Chondrocyte (in vitro differentiated cells): ENCODE measurements around the gene NHLRC2. TPM values are rescaled to one million over a fixed set of nuclear protein-coding genes. Genes with fewer than 3 reads are reported as not detected.

Source experiments
- DNase-seq: peaks from one replicate; pipeline ENCODE4 v3.0.0; 2021; ENCODE audit warnings: mixed read lengths, low spot score
- H3K27ac Mint-ChIP-seq: one replicate; pipeline ENCODE4 v1.8.0; 2021; ENCODE audit warnings: mild to moderate bottlenecking, moderate library complexity, mixed read lengths; ENCODE audit not compliant: unreplicated experiment
- H3K27me3 Mint-ChIP-seq: 2 replicates; pipeline ENCODE4 v1.8.0; 2021; ENCODE audit warnings: low read depth, mixed read lengths
- H3K36me3 Mint-ChIP-seq: 2 replicates; pipeline ENCODE4 v1.8.0; 2021; ENCODE audit warnings: low read depth, mixed read lengths
- H3K4me1 Mint-ChIP-seq: 2 replicates; pipeline ENCODE4 v1.8.0; 2021; ENCODE audit warnings: low read depth, mild to moderate bottlenecking, mixed read lengths
- H3K4me3 Mint-ChIP-seq: one replicate; pipeline ENCODE4 v1.8.0; 2021; ENCODE audit warnings: mild to moderate bottlenecking, moderate library complexity, mixed read lengths; ENCODE audit not compliant: unreplicated experiment
- H3K9me3 Mint-ChIP-seq: 2 replicates; pipeline ENCODE4 v1.8.0; 2021; ENCODE audit warnings: low read depth, mixed read lengths
- total RNA-seq: library from RNA; stranded (reverse); gene quantifications from 3 replicates; pipeline ENCODE4 v1.2.1, GENCODE V29; 2021
- TF ChIP-seq, protein P1 (sequence below): fragments of 200-600 bp; sonication (generic); IDR thresholded peaks from 2 replicates; pipeline ENCODE4 v1.5.0; 2021; ENCODE audit warnings: antibody characterized with exemption, mild to moderate bottlenecking, moderate library complexity

Gene NHLRC2
- total RNA-seq, 1 donor from 2014 or later, result 29.2 TPM

DNA sequence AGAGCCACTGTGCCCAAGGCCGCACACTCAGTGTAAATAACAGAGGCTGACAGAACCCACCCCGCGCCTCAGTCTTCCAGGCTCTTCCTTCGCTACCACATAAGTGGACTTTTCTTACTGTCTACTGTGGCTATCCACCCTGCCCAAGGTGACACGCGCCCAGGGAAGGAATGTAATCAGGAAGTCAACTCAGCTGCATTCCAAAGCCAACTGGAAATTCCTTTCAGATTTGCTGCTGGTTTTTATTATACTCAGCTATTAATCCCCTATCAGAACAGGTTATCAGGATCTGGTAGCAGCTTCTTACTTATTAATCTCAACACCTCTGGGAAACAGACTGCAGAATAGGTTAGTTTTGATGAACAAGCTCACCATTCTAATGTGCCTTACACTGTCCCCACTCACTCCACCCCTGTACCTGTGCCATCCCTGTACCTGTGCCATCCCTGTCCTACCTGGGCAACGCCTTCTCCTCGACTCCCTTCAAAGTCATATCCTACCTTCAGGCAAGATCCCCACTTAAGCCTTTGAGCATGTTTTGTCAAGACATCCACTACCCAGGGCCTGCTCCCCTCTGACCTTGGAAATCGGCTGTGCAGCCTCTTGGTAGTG, 90.7 kb downstream of the NHLRC2 start:
- TF ChIP-seq, protein P1, sequence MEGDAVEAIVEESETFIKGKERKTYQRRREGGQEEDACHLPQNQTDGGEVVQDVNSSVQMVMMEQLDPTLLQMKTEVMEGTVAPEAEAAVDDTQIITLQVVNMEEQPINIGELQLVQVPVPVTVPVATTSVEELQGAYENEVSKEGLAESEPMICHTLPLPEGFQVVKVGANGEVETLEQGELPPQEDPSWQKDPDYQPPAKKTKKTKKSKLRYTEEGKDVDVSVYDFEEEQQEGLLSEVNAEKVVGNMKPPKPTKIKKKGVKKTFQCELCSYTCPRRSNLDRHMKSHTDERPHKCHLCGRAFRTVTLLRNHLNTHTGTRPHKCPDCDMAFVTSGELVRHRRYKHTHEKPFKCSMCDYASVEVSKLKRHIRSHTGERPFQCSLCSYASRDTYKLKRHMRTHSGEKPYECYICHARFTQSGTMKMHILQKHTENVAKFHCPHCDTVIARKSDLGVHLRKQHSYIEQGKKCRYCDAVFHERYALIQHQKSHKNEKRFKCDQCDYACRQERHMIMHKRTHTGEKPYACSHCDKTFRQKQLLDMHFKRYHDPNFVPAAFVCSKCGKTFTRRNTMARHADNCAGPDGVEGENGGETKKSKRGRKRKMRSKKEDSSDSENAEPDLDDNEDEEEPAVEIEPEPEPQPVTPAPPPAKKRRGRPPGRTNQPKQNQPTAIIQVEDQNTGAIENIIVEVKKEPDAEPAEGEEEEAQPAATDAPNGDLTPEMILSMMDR, result no peak
- H3K4me3 Mint-ChIP-seq, result no peak overlapping the region
- DNase-seq, result no peak
- H3K9me3 Mint-ChIP-seq, result no peaks in the 10 kb centered on the region
- H3K27me3 Mint-ChIP-seq, result no peaks in the 10 kb centered on the region
- H3K36me3 Mint-ChIP-seq, result no peaks in the 10 kb centered on the region
- peak overlapping the region; percentile 63 for H3K27ac Mint-ChIP-seq
- peaks cover 38% of the 10 kb centered on the region for H3K4me1 Mint-ChIP-seq

DNA sequence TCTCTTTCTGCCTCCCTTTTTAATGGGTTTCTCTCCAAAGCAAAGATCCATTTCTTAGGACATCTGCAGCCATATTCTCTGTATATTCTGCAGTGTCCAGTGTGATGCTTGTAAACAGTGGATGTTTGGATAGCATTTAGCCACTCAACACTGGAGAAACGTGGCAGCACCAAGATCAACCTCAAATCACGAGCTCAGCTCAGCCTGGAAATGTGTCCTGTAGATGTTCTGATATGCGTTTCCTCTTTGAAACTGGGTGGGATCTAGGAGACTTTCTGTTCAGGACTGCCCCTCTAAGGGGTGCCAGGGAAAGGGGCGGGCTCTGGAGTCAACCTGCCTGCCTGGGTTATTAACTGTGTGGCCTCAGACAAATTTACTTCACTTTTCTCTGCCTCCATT, 91.2 kb downstream of the NHLRC2 start:
- Mint-ChIP-seq H3K36me3 (no peaks in the 10 kb centered on the region), H3K27ac (no peak overlapping the region), H3K4me3 (no peak overlapping the region), H3K4me1 (peaks cover 38% of the 10 kb centered on the region), H3K27me3 (no peaks in the 10 kb centered on the region), H3K9me3 (no peaks in the 10 kb centered on the region)
- no peak for DNase-seq
- TF ChIP-seq, protein P1, result no peak

DNA sequence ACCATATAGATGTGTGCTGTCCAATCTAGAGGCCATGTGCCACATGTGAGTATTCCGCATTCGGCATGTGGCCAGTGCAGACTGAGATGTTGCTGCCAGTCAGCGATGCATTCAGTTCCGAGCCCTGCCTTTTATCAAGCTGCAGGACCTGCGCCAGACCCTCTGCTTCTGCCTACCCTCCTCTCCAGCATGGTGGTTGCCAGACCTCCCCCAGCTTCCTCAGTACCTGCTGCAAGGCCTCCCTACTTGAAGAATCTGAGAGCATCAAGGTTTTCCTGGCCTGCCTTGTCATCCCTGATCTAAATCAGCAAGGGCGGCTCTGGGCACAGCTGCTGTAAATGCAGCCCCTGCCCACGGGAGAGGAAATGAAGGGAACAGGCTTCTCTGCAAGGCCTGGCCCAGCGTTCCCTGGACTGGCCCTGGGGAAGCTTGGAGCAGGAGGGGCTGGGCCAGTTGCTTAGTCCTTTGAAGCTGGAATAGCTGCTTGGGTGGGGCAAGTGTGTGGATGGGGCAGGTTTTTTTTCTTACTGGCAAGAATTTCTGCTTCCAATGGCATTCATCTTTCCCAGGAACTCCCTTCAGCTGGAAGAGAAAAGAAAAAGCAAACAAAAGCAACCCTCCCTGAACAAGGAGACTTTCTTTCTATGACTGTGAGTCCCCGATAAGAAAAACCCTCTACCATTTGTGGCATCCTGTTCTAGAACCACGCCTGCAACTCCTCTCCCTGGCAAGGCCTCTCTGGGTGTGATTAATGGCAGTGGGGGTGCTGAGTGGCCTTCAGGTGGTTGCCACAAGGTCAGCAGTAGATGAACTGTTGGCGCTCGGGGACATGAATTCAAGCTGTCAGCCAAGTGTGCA, 93.0 kb downstream of the NHLRC2 start:
- peak overlapping the region; percentile 72 for H3K27ac Mint-ChIP-seq
- no peak for DNase-seq
- TF ChIP-seq, protein P1, result no peak

DNA sequence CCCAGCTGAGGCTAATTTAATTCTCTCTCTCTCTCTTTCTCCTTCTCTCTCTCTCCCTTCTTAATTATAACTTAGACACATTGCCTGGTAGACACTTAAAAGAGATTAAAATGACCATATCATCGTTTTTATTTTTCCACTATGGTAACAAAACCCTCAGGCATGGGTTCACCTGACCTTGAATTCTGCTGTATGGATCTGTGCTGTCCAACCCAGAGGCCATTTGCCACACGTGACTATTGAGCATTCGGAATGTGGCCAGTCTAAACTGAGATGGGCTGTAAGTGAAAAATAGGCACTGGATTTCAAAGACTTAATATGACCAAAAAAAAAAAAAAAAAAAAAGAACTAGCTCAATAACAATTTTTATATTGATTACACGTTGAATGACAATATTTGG, 93.6 kb downstream of the NHLRC2 start:
- Mint-ChIP-seq H3K4me1 (peaks cover 38% of the 10 kb centered on the region), H3K27ac (peak overlapping the region; percentile 72), H3K4me3 (no peak overlapping the region), H3K27me3 (no peaks in the 10 kb centered on the region), H3K36me3 (no peaks in the 10 kb centered on the region), H3K9me3 (no peaks in the 10 kb centered on the region)
- DNase-seq, result no peak
- TF ChIP-seq, protein P1, result no peak

More for the DNA sequence above, 93.0 kb downstream of the NHLRC2 start:
- peaks cover 38% of the 10 kb centered on the region for H3K4me1 Mint-ChIP-seq
- H3K27me3 Mint-ChIP-seq, result no peaks in the 10 kb centered on the region
- H3K36me3 Mint-ChIP-seq, result no peaks in the 10 kb centered on the region
- H3K9me3 Mint-ChIP-seq, result no peaks in the 10 kb centered on the region
- H3K4me3 Mint-ChIP-seq, result no peak overlapping the region

DNA sequence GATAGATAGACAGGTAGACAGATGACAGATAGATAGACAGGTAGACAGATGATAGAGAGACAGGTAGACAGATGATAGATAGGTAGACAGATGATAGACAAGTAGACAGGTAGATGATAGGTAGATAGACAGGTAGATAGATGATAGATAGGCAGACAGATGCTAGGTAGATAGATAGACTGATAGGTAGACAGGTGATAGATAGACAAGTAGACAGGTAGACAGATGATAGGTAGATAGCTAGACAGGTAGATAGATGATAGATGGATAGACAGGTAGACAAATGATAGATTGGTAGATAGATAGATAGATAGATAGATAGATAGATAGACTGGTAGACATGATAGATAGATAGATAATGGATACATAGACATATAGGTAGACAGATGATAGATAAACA, 95.8 kb downstream of the NHLRC2 start:
- peaks cover 32% of the 10 kb centered on the region for H3K4me1 Mint-ChIP-seq
- H3K36me3 Mint-ChIP-seq, result no peaks in the 10 kb centered on the region
- no peak overlapping the region for H3K27ac Mint-ChIP-seq
- DNase-seq, result no peak
- TF ChIP-seq, protein P1, result no peak
- no peak overlapping the region for H3K4me3 Mint-ChIP-seq
- H3K9me3 Mint-ChIP-seq, result peaks cover 6% of the 10 kb centered on the region
- H3K27me3 Mint-ChIP-seq, result no peaks in the 10 kb centered on the region
